ENCODE data around the gene CNN2. TPM values are rescaled to one million over a fixed set of nuclear protein-coding genes. Genes with fewer than 3 reads are reported as not detected.

Gene CNN2
- polyA plus RNA-seq, 3 donors = 69.9 to 213 (median 144) TPM

DNA sequence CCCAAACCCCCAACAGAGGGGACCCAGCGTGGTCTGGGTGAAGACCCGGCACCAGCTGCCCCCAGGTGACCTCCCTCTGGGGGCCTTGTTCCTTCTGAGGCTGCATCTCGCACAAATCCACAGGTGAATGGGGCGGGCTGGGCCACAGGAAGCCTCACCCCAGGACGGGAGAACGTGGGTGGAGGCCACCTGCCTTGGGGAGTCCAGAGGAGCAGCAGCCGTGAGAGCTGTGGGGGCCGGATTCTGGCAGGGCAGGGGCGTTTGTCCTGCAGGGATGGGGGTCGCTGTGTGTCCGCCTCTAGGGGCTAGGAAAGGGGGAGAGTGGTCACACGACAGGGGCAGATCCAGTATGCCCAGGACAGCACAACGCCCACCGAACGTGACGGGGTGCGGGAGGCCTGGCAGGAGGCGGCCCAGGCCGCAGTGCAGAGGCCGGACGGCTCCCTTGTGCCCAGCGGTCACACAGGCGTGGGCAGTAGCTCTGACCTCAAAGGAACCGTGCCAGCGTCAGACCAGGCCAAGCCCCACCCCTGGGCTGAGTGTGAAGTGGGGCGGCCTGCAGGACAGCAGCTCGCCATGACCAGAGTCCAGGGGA is 62.1 kb downstream of the CNN2 start:
- H3K9ac ChIP-seq (ENCODE audit: insufficient read depth, low read length, poor library complexity, severe bottlenecking) = peak overlapping the region; percentile 77

More for the DNA sequence above, 62.1 kb downstream of the CNN2 start:
- no peaks in the 10 kb centered on the region for H3K27me3 ChIP-seq (ENCODE audit: control insufficient read depth in 2 of 2, insufficient read depth in 2 of 2, low read length in 2 of 2)
- no peak overlapping the region for H2AFZ ChIP-seq (ENCODE audit: insufficient read depth, low read depth, low read length, poor library complexity, severe bottlenecking)
- peaks cover 63% of the 10 kb centered on the region for H3K79me2 ChIP-seq (ENCODE audit: insufficient read depth, low read length)
- TF ChIP-seq, protein P1, sequence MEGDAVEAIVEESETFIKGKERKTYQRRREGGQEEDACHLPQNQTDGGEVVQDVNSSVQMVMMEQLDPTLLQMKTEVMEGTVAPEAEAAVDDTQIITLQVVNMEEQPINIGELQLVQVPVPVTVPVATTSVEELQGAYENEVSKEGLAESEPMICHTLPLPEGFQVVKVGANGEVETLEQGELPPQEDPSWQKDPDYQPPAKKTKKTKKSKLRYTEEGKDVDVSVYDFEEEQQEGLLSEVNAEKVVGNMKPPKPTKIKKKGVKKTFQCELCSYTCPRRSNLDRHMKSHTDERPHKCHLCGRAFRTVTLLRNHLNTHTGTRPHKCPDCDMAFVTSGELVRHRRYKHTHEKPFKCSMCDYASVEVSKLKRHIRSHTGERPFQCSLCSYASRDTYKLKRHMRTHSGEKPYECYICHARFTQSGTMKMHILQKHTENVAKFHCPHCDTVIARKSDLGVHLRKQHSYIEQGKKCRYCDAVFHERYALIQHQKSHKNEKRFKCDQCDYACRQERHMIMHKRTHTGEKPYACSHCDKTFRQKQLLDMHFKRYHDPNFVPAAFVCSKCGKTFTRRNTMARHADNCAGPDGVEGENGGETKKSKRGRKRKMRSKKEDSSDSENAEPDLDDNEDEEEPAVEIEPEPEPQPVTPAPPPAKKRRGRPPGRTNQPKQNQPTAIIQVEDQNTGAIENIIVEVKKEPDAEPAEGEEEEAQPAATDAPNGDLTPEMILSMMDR (IDR thresholded peaks at IDR 0.05) = no peak
- H3K9me3 ChIP-seq (replicated peaks in 1 of 2; ENCODE audit: control insufficient read depth in 1 of 2, insufficient read depth in 1 of 2, low read length in 2 of 2) = no peaks in the 10 kb centered on the region
- Mint-ChIP-seq H3K4me3 (peak overlapping the region in 1 of 2 donors; percentile 21), H3K4me1 (peaks cover 64% of the 10 kb centered on the region), H3K9me3 (no peaks in the 10 kb centered on the region), H3K27ac (peak overlapping the region; percentile 97 to 99 (median 98)), H3K27me3 (ENCODE audit: low read depth in 3 of 3) (peaks cover 0 to 5% (median 0%) of the 10 kb centered on the region in 3 donors), H3K36me3 (peaks cover 50 to 72% of the 10 kb centered on the region in 2 donors)
- DNase-seq = no peak
- peak overlapping the region; percentile 59 for H3K4me2 ChIP-seq (replicated peaks; ENCODE audit: extremely low read depth, low read length, poor library complexity, severe bottlenecking)
- intact Hi-C loops (cut with micrococcal nuclease) = no loop called here
- WGBS (ENCODE audit: insufficient coverage) = 59% methylated on average over 22 of the region's 27 CpGs
- peaks cover 84% of the 10 kb centered on the region for H4K20me1 ChIP-seq (ENCODE audit: insufficient read depth, low read length)
- peaks cover 56 to 77% of the 10 kb centered on the region in 2 donors for H3K4me1 ChIP-seq (ENCODE audit: control insufficient read depth in 1 of 2, insufficient read depth in 2 of 2, low read length in 2 of 2)
- H3K4me3 ChIP-seq (replicated peaks in 1 of 3; ENCODE audit: low read depth in 2 of 3, low read length in 3 of 3) = peak overlapping the region in 1 of 3 experiments; percentile 47
- peaks cover 70 to 73% of the 10 kb centered on the region in 2 donors for H3K36me3 ChIP-seq (replicated peaks in 1 of 2; ENCODE audit: control insufficient read depth in 1 of 2, insufficient read depth in 2 of 2, low read length in 2 of 2)
- H3K27ac ChIP-seq (ENCODE audit: low read depth in 1 of 2, low read length in 2 of 2) = peak overlapping the region; percentile 95 to 97

Small RNA genes within 50 kb of the gene (small RNA-seq; reads per million reads assigned to genes)
- 77.0 reads per million, percentile 95 among the genes with 10 or more reads in this experiment for gene RNU6-2 (ENCODE audit: insufficient read length, low read depth)

Other genes starting within 250 kb of the CNN2 start
- gene PTBP1, start 229.2 kb upstream of the CNN2 start, polyA plus RNA-seq = 100 to 1,000 TPM in 1 of 3 donors, 10 to 100 TPM in 2; 62.4 to 117 (median 81.6) TPM
- 1 to 10 TPM in 1 of 3 donors, not detected in 2; 1.2 TPM for gene PLPPR3, start 204.7 kb upstream of the CNN2 start, polyA plus RNA-seq
- gene AZU1, start 198.8 kb upstream of the CNN2 start, polyA plus RNA-seq = 1 to 10 TPM; 2.7 to 5.7 (median 4.3) TPM
- under 1 TPM in 1 of 3 donors, not detected in 2; 0.11 TPM for gene PRTN3, start 185.6 kb upstream of the CNN2 start, polyA plus RNA-seq
- gene ELANE, start 174.3 kb upstream of the CNN2 start, polyA plus RNA-seq = 1 to 10 TPM in 2 of 3 donors, under 1 TPM in 1; 0.61 to 2.0 (median 1.3) TPM
- gene CFD, start 166.9 kb upstream of the CNN2 start, polyA plus RNA-seq = 100 to 1,000 TPM; 272 to 862 (median 654) TPM
- 10 to 100 TPM; 20.7 to 37.4 (median 32.8) TPM for gene MED16, start 133.4 kb upstream of the CNN2 start, polyA plus RNA-seq
- not detected for gene RNU6-9, start 133.1 kb upstream of the CNN2 start, polyA plus RNA-seq
- 10 to 100 TPM; 70.8 to 99.9 (median 78.7) TPM for gene R3HDM4, start 113.4 kb upstream of the CNN2 start, polyA plus RNA-seq
- gene KISS1R, start 109.3 kb upstream of the CNN2 start, polyA plus RNA-seq = not detected
- 10 to 100 TPM in 1 of 3 donors, 1 to 10 TPM in 2; 2.1 to 41.6 (median 3.2) TPM for gene ARID3A, start 100.6 kb upstream of the CNN2 start, polyA plus RNA-seq
- 10 to 100 TPM; 21.3 to 52.7 (median 49.9) TPM for gene WDR18, start 42.3 kb upstream of the CNN2 start, polyA plus RNA-seq
- under 1 TPM in 2 of 3 donors, not detected in 1; 0.13 to 0.27 TPM for gene GRIN3B, start 26.2 kb upstream of the CNN2 start, polyA plus RNA-seq
- 100 to 1,000 TPM in 1 of 3 donors, 10 to 100 TPM in 2; 37.4 to 417 (median 45.0) TPM for gene TMEM259, start 5.5 kb upstream of the CNN2 start, polyA plus RNA-seq
- gene RNU6-2, start 5.1 kb upstream of the CNN2 start, polyA plus RNA-seq = not detected
- 100 to 1,000 TPM in 1 of 3 donors, 1 to 10 TPM in 2; 1.7 to 104 (median 7.8) TPM for gene ABCA7, start 13.5 kb downstream of the CNN2 start, polyA plus RNA-seq
- 100 to 1,000 TPM; 108 to 308 (median 137) TPM for gene ARHGAP45, start 40.6 kb downstream of the CNN2 start, polyA plus RNA-seq
- 100 to 1,000 TPM; 183 to 222 (median 195) TPM for gene POLR2E, start 68.8 kb downstream of the CNN2 start, polyA plus RNA-seq
- 100 to 1,000 TPM; 459 to 508 (median 493) TPM for gene GPX4, start 77.4 kb downstream of the CNN2 start, polyA plus RNA-seq
- gene SBNO2, start 147.7 kb downstream of the CNN2 start, polyA plus RNA-seq = 10 to 100 TPM in 1 of 3 donors, 1 to 10 TPM in 1, under 1 TPM in 1; 0.71 to 75.0 (median 2.6) TPM
- 10 to 100 TPM in 2 of 3 donors, 1 to 10 TPM in 1; 6.2 to 72.1 (median 15.4) TPM for gene STK11, start 179.2 kb downstream of the CNN2 start, polyA plus RNA-seq
- gene CBARP, start 211.4 kb downstream of the CNN2 start, polyA plus RNA-seq = not detected
- 100 to 1,000 TPM; 122 to 160 (median 143) TPM for gene ATP5F1D, start 215.1 kb downstream of the CNN2 start, polyA plus RNA-seq
- gene MIDN, start 222.0 kb downstream of the CNN2 start, polyA plus RNA-seq = 100 to 1,000 TPM in 1 of 3 donors, 10 to 100 TPM in 1, 1 to 10 TPM in 1; 5.6 to 301 (median 11.0) TPM
- gene CIRBP, start 242.7 kb downstream of the CNN2 start, polyA plus RNA-seq = 100 to 1,000 TPM in 1 of 3 donors, 10 to 100 TPM in 2; 39.6 to 600 (median 51.1) TPM
- gene FAM174C, start 248.9 kb downstream of the CNN2 start, polyA plus RNA-seq = 10 to 100 TPM; 32.8 to 56.2 (median 40.0) TPM

Data from CD14-positive monocyte (primary cell).